ENCODE results near the gene DYRK3.

DYRK3 gene

GRCh38 chr1:206684478-206685333 lies 49.4 kb downstream of the DYRK3 start, which contains the start of gene MAPKAPK2:
TSS of gene MAPKAPK2 (plus strand) at chr1:206684905. CDS start at chr1:206685230, 325 bp downstream.
- DNase-seq = peak; percentile 60

- DNase-seq = no peak
These were observed 50.0 kb downstream of the DYRK3 start for GRCh38 chr1:206685334-206685768.

- no peak for DNase-seq
These were observed 50.6 kb downstream of the DYRK3 start for GRCh38 chr1:206685769-206686477.

- no peak for DNase-seq
These were observed 51.3 kb downstream of the DYRK3 start for GRCh38 chr1:206686478-206687249.

GRCh38 chr1:206687251-206687914 lies 52.0 kb downstream of the DYRK3 start:
- DNase-seq = no peak

- no peak for DNase-seq
These were observed 52.6 kb downstream of the DYRK3 start for GRCh38 chr1:206687915-206688442.

GRCh38 chr1:206690516-206690915 lies 55.2 kb downstream of the DYRK3 start:
- DNase-seq = no peak

- DNase-seq = no peak
These were observed 56.3 kb downstream of the DYRK3 start for GRCh38 chr1:206691604-206692003.

- no peak for DNase-seq
These were observed 57.7 kb downstream of the DYRK3 start for GRCh38 chr1:206693029-206693428.

GRCh38 chr1:206693592-206693991 lies 58.3 kb downstream of the DYRK3 start:
- no peak for DNase-seq

- no peak for DNase-seq
These were observed 59.1 kb downstream of the DYRK3 start for GRCh38 chr1:206694171-206695124.

- no peak for DNase-seq
These were observed 60.4 kb downstream of the DYRK3 start for GRCh38 chr1:206695733-206696132.

- no peak for DNase-seq
These were observed 61.7 kb downstream of the DYRK3 start for GRCh38 chr1:206696812-206697585.

GRCh38 chr1:206698011-206698410 lies 62.7 kb downstream of the DYRK3 start:
- no peak for DNase-seq
